ENCODE data around the gene CD70. TPM values are rescaled to one million over a fixed set of nuclear protein-coding genes. Genes with fewer than 3 reads are reported as not detected.

The CD70 gene
- total and polyA plus RNA-seq, 2 donors (not counting 1 experiment from before 2014, with no cell fraction given) = 23.9 to 49.1 TPM

GRCh38 chr19:6577476-6578125 is 13.3 kb downstream of the CD70 start:
- Histone ChIP-seq H3K36me3 (replicated peaks in 1 of 2; ENCODE audit: control extremely low read depth in 1 of 2, control insufficient read depth in 1 of 2, extremely low read depth in 1 of 2, insufficient read depth in 2 of 2, low read length in 1 of 2) (no peaks in the 10 kb centered on the region), H3K4me3 (ENCODE audit: control extremely low read depth in 1 of 5, extremely low read depth in 1 of 5, insufficient read depth in 1 of 5, low read depth in 2 of 5, low read length in 4 of 5) (peak overlapping the region in 1 of 5 experiments; percentile 3), H3K27me3 (replicated peaks in 1 of 4; ENCODE audit: control extremely low read depth in 1 of 4, control insufficient read depth in 3 of 4, insufficient read depth in 4 of 4, low read length in 3 of 4) (peaks cover 0 to 5% (median 0%) of the 10 kb centered on the region in 4 experiments), H3K79me2 (ENCODE audit: control insufficient read depth, insufficient read depth, low read length) (no peaks in the 10 kb centered on the region), H4K20me1 (ENCODE audit: control insufficient read depth, insufficient read depth, low read length, poor library complexity, severe bottlenecking) (no peaks in the 10 kb centered on the region), H3K4me1 (ENCODE audit: control insufficient read depth in 2 of 2, insufficient read depth in 2 of 2, low read length in 2 of 2) (peaks cover 16 to 28% of the 10 kb centered on the region in 2 donors), H2AFZ (ENCODE audit: insufficient read depth, low read depth, low read length, poor library complexity, severe bottlenecking) (no peak overlapping the region), H3K27ac (ENCODE audit: low read length in 2 of 2) (peak overlapping the region; percentile 68 to 78), H3K4me2 (replicated peaks; ENCODE audit: low read depth, low read length, poor library complexity, severe bottlenecking) (peak overlapping the region; percentile 66), H3K9ac (ENCODE audit: low read length) (peak overlapping the region; percentile 29), H3K9me3 (ENCODE audit: control extremely low read depth in 1 of 3, control insufficient read depth in 2 of 3, insufficient read depth in 1 of 3, low read length in 2 of 3) (no peaks in the 10 kb centered on the region)
- no peaks in the 10 kb centered on the region for H3K27me3 Mint-ChIP-seq
- TF ChIP-seq, protein P1, sequence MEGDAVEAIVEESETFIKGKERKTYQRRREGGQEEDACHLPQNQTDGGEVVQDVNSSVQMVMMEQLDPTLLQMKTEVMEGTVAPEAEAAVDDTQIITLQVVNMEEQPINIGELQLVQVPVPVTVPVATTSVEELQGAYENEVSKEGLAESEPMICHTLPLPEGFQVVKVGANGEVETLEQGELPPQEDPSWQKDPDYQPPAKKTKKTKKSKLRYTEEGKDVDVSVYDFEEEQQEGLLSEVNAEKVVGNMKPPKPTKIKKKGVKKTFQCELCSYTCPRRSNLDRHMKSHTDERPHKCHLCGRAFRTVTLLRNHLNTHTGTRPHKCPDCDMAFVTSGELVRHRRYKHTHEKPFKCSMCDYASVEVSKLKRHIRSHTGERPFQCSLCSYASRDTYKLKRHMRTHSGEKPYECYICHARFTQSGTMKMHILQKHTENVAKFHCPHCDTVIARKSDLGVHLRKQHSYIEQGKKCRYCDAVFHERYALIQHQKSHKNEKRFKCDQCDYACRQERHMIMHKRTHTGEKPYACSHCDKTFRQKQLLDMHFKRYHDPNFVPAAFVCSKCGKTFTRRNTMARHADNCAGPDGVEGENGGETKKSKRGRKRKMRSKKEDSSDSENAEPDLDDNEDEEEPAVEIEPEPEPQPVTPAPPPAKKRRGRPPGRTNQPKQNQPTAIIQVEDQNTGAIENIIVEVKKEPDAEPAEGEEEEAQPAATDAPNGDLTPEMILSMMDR (IDR thresholded peaks at IDR 0.05) = no peak
- TF ChIP-seq EZH2 (IDR thresholded peaks at IDR 0.05; ENCODE audit: borderline replicate concordance, insufficient read depth, low read depth, low read length, poor library complexity, severe bottlenecking) = no peak
- H3K9me3 Mint-ChIP-seq (ENCODE audit: insufficient read depth) = no peaks in the 10 kb centered on the region
- WGBS (ENCODE audit: insufficient coverage) = 10% methylated on average over 2 of the region's 5 CpGs
- intact Hi-C loops (cut with micrococcal nuclease) = loop anchor here (1.0 to 5.0 kb wide), 5 partner anchors 11 to 285 kb away; partner anchors contain the start of genes GPR108 and TRIP10
- peak; percentile 88 for DNase-seq
- CTCF ChIA-PET = interaction anchor here (0.7 to 1.4 kb wide), 13 partner anchors 10 to 286 kb away, joined by 3 to 9 read pairs (median 4); no protein-coding TSS in a partner anchor
- H3K27ac Mint-ChIP-seq = no peak overlapping the region
- ATAC-seq (ENCODE audit: low read depth) = peak; percentile 85
- POLR2A ChIA-PET = interaction anchor here (0.5 to 1.5 kb wide), 13 partner anchors 10 to 195 kb away, joined by 3 to 19 read pairs (median 4); partner anchors contain the start of genes TNFSF9 and VAV1
- peaks cover 21% of the 10 kb centered on the region for H3K4me1 Mint-ChIP-seq
- H3K4me3 Mint-ChIP-seq = no peak overlapping the region
